Measurements from ENCODE around the gene RBM20.
A peak's percentile ranks its signal among the peaks of the same experiment; 100 is the strongest.
"Not testable (repeated sequence)": the region's sequence is repeated elsewhere in the genome, so short reads cannot be mapped to it uniquely, and the experiment has no call there.

Gene RBM20

DNA sequence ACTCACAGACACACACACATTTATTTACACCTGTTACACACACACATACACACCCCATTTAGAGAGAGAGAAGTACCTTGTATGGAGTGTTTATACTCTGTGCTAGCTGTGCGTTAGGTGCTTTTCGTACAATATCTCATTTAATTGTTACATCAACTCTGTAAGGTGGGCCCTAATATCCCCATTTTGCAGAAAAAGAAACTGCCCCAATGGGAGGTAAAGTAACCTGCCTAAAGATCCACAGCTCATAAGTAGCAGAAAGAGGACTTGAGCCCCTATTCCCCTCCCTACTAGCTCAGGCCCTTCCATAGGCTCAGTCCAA lies 23.8 kb upstream of the RBM20 start:
- intact Hi-C loops (cut with DNase I) = no loop called here
- DNase-seq = no peak

DNA sequence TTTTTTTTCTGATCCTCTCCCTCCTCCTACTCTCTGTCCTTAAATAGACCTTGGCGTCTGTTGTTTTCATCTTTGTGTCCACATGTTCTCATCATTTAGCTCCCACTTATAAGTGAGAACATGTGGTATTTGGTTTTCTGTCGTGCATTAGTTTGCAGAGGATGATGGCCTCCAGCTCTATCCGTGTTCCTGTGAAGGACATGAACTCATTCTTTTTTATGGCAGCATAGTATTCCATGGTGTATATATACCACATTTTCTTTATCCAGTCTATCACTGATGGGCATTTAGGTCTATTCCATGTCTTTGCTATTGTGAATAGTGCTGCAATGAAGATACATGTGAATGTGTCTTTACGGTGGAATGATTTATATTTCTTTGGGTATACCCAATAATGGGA lies 20.8 kb upstream of the RBM20 start:
- intact Hi-C loops (cut with DNase I); DNase-seq: not testable (repeated sequence)

DNA sequence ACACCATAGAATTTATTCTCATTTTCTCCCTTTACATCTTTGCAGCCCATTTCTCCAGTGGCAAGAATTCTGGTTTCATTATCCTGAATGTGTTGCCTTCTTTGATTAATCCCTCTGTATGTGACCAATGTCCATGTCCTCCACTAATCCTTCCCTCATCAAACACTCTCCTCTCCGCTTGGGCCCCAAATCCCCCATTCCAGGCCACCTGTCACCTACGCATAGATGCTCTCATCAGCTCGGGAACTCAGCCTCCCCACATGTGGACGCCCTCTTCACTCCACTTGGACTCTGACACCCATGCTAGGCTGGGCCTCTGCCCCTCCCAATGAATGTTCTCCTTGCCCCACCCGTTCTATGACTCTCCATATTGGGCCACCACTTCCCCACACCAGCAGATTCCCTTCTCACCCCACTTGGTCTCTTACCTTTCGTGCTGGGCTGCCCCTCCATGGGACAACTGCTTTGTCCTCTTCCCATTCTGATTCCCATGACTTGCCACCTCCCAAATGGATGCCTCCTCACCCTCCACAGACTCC lies 18.7 kb upstream of the RBM20 start:
- intact Hi-C loops (cut with DNase I) = no loop called here
- no peak for DNase-seq

DNA sequence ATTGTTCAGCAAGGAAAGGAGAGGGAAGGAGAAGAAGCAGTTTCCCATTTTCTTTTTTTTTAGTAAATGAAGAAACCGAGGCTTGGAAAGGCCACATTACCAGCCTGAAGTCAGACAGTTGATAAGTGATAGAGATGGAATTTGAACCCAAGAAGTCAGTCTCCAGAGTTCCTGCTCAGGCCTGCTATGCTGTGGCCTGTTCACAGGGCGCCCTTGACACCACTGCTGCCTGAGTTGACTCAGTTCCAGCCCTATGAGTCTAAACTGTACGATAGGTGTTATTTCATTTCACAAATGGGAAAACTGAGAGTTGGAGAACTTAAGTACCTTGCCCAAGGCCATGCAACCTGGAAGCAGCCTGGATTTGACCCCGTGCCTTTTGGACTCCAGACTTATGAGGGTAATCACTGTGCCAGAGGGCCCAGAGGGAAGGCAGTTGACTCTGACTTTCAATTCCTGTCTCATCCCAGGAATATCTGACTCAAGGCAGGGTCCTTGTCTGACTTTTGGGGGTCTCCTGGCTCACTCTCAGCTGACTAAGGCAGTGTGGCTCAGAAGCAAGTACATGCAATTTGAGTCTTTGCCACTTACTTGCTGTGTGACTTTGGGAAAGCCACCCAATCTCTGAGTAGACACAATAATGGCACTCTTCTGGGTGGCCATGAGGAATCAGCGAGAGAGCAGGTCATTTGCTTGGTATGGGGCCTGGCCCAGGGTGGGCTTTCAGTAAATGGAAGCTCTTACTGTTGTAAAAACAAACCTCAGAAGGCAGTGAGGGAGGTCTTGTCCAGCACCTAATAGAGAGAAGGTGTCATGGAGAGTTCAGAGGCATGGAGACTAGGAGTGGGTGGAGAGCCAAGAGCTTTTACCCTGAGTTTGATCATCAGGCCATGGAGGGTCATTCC lies 17.9 kb upstream of the RBM20 start:
- intact Hi-C loops (cut with DNase I) = no loop called here
- no peak for DNase-seq

DNA sequence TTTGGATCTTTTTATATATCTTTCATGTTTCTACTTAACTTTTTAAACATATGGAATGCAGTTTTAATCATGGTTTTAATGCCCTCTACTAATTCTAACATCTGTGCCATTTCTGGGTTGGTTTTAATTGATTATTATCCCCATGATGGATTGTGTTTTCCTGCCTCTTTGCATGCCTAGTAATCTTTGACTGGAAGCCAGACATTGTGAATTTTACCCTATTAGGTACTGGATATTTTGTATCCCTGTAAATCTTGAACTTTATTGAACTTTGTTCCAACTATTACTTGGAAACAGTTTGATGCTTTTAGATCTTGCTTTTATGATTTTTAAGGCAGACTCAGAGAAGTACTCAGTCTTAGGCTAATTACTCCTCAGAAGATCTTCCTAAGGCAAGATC lies 16.0 kb upstream of the RBM20 start:
- intact Hi-C loops (cut with DNase I) = no loop called here
- DNase-seq = no peak

DNA sequence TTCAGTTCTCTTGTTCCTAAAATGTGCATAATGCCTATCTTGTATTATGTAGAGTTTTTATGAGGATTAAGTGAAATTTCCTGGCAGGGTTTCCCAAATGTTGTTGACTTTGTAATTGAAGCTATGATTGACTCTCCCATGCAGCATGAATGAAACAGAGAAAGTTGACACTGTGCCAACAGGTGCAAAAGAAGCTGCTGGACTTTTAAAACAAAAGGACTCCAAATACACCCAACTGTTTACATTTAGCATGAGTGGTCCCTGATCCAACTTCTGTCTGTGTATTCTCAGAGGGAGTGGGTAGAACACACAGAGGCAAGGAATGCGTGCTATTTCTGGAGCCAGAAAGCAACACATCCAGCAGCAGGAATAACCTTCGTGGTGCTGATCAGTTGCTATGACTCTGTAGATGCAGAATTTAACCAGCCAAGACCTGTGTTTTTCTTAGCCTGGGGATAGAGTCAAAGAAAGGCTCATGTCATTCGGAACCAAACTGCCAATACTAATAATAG lies 14.4 kb upstream of the RBM20 start:
- intact Hi-C loops (cut with DNase I) = no loop called here
- peak in 5 of 42 donors; percentile 9 to 36 (median 23) for DNase-seq

DNA sequence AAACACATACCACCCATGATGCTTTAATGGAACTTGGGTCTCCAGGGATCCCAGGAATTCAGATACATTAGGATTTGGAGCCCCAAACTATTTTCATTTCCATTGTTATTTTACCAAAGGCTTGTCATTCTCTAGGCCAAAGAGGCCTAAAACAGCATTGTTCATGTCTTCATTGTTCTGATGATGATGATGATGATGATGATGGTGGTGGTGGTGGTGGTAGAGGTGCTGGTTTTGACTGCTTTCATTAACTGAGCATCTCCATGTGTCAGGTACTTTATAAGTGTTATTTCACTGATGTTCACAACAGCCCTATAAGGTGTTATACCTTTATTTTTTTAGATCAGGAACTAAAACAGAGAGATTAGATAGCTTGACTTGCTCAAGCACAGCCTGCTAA lies 12.2 kb upstream of the RBM20 start:
- intact Hi-C loops (cut with DNase I) = no loop called here

DNA sequence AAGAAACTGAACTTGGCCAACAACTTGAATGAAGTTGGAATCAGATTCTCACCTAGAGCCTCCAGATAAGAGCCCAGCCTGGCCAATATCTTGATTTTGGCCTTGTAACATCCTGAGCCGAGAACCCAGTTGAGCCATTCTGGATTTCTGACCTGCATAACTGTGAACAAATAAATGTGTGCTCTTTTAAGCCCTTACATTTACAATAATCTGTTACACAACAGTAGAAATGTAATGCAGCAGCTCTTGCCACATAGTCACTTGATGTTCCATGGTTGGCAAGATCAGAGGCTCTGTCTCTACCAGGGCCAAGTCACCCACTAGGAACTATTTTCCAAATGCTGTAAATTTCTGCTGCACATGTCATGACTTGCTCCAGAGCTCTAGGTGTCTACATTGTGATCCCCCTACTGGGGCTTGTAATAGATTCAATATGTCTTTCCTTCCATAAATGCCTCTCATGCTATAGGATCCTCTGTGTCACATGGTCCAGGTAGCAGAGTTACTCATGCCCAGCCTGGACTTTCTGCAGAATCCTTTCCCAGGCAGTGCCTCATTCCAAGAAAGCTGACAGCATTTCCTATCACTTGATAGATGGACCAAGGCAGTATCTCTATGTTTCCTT lies 11.4 kb upstream of the RBM20 start:
- intact Hi-C loops (cut with DNase I) = no loop called here
- DNase-seq = no peak

More for the DNA sequence above, 12.2 kb upstream of the RBM20 start:
- DNase-seq = no peak

DNA sequence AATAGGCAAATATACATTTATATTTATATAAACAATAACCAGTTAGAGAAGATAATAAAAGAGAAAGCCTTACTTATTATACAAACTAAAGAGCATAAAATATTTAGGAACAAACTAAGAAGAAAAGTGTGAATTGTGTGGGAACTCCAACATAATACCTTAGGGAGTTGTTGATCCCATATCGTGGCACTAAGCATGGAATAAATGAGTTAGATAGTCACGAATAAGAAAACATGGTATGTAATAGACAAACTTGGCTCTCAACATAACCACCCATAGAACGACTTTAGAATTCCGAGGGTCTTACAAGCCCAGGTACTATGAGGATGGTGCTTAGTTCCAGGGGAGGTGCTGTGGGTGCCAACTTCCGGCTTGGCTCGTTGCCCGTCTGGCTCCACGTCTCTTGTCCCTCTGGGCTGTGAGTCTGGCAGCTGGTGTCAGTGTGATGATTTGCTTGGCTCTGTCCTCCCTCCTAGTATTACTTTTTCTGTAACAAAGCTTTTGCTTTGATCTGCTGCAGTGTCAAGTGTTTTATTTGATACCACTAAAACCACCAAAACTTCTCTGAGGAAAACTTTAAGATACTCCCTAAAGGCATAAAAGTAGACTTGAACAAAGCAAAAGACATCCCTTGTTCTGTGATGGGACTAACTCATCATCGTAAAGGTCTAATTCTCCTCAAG lies 9.5 kb upstream of the RBM20 start:
- no peak for DNase-seq
- intact Hi-C loops (cut with DNase I) = no loop called here

DNA sequence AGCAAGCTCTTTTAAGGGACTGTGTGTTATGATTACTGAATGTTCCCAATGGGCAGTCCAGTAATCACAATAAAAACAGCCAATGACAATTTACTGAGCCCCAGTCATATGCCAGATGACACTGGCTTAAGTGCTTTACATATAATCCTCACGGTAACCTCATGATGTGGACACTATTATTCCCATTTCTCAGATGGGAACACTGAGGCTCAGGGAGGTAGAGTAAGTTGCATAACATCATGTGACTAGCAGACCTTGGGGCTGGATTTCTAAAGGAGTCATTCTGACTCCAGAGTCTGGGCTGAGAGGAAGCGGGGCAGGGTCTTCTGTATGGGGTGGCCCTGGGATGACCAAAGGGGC lies 7.6 kb upstream of the RBM20 start:
- DNase-seq = no peak
- intact Hi-C loops (cut with DNase I) = no loop called here

DNA sequence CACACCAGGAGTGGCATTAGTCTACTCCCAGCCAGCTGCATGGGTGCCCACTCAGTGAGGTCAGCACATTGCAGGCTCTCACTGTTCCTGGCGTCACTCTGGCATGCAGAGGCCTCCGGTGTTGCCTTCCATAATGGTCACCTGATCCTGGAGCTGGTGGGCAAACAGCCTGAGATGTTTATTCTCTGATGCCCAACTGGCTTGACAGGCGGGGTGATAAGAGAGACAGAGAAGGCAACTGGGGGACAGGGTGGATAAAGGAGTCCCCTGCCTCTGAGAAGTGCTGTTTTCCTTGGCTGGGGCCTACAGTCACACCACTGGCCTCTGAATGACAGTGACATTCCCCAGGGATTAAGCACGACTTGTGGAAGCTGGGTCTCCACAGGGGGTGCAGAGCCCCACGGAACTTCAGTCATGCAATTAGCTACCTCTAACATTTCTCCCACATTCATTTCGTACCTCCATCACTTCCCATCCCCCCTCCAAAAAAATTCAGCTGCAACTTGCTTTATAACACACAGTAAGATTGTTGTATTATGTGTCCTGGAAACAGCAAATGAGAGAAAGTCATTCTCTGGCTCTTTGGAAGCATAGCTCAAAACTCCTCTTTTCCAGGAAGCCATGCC lies 7.1 kb upstream of the RBM20 start:
- peak in 1 of 42 donors; percentile 29 for DNase-seq
- intact Hi-C loops (cut with DNase I) = no loop called here

DNA sequence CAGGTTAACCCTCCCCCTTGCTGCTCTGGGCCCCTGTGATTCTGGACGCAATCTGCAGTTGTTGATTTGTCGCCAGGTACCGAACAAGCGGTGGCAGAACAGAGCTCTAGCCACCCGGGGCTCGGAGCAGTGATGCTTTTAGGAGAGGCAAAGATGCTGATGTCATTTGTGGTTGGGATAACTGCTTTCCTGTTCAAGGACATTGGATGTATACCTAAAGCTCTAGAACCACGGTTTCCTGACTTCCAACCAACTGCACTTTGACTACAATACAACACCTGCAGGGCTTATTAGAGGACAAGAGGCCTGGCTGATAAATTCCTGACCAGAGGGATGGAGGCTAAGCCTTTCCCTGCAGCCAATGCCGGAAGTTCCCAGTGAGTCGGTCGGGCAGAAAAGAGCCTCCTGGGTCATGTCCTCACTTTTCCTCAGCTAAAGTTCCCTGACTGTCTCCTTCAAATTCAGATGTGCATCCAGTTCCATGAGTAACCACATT lies 6.5 kb upstream of the RBM20 start:
- peak in 1 of 42 donors; percentile 12 for DNase-seq
- intact Hi-C loops (cut with DNase I) = no loop called here

DNA sequence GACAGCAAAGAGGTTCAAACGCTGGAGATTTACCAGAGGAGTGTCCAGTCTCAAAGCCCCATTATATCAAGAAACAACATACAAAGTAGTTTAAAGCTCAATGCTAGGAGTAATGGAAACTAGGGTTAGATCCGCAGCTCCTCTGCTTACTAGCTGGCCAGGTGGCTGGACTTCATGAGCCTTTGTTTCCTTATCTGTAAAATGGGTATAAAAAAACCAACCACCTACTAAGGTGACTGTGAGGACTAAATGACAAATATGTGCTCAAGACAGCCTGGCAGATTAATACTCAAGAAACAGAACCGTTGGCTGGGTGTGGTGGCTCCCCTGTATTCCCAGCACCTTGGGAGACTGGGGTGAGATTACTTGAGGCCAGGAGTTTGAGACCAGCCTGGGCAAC lies 5.8 kb upstream of the RBM20 start:
- DNase-seq = peak in 1 of 42 donors; percentile 1
- intact Hi-C loops (cut with DNase I) = no loop called here

DNA sequence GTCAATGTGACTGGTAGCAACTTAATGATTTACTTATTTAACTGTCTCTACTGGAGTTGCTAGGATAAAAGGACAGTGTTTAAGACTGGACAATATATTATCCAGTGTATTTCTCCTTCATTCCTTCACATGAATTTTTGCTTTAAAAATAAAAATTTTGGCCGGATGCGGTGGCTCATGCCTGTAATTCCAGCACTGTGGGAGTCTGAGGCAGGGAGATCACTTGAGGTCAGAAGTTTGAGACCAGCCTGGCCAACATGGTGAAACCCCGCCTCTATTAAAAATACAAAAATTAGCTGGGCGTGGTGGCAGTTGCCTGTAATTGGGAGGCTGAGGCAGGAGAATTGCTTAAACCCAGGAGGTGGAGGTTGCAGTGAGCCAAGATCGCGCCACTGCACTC lies 5.1 kb upstream of the RBM20 start:
- peak in 1 of 42 donors; percentile 22 for DNase-seq
- intact Hi-C loops (cut with DNase I) = not testable (repeated sequence)

DNA sequence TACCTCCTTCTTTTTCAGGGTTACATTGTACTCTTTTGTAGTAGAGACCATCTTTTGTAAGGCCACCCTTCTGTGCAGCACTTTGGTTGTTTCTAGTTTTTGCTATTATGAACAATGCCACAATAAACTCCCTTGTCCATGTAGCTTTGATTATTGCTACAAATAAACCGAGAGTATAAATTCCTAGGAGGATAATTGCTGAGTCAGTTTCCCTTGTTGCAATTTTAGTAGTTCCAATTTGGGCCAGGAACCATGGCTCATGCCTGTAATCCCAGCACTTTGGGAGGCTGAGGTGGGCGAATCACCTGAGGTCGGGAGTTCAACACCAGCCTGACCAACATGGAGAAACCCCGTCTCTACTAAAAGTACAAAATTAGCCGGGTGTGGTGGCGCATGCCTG lies 4.3 kb upstream of the RBM20 start:
- DNase-seq; intact Hi-C loops (cut with DNase I): not testable (repeated sequence)

DNA sequence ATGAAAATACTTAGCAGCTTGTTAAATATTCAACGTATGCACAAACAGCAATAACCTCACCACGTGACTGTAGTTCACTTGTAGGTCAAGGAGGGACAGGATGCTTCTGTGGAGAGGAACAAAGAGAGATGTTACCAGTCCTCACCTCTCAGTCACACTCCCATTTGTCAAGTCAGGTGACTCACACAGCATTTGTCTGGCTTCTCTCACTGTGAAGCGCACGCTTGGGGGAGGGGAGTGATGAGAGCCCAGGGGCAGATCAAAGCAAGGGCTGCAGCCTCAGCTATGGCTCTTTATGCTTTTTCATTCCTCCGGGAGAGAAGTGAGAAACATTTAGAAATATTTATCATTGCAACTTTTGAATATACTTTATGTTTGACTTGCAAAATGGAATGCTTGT lies 2.9 kb upstream of the RBM20 start:
- intact Hi-C loops (cut with DNase I) = no loop called here
- DNase-seq = peak in 32 of 42 donors; percentile 11 to 68 (median 38)

DNA sequence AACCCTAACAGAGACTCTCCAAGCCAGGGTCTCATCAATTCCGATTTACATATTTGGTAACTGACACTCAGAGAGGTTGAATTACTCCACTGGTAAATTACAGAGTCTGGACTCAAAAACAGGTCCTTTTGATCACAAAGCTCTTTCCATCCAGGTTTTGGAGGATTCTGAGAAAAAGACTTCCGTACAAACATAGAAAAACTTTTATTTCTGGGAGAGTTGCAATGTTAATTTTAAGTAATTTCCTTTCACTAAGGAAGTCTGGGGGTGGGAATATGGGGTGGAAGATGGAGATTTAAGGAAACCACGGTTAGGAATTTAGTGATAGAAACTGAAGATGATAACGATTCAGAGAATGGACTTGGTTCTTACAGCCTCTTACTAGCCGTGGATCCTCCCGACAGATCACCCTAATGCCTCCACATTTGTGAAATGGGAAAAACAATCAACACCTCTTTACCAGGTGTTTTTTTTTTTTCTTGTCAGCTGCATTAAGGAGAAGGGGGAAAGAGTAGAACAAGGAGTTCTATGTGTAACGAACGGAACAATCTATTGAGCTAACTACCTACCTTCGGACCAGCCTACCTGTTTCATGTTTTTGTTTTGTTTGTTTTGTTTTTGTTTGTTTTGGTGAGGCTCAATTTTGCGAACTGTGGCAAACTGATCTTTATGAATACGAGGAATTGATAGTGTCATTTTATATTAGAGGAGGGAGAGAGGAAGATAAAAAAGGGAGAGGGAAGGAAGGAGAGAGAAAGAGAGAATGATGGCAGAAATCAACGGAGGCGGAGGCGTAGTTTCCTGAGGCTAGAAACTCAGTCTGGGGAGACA lies 1.7 kb upstream of the RBM20 start:
- intact Hi-C loops (cut with DNase I) = no loop called here
- no peak for DNase-seq

DNA sequence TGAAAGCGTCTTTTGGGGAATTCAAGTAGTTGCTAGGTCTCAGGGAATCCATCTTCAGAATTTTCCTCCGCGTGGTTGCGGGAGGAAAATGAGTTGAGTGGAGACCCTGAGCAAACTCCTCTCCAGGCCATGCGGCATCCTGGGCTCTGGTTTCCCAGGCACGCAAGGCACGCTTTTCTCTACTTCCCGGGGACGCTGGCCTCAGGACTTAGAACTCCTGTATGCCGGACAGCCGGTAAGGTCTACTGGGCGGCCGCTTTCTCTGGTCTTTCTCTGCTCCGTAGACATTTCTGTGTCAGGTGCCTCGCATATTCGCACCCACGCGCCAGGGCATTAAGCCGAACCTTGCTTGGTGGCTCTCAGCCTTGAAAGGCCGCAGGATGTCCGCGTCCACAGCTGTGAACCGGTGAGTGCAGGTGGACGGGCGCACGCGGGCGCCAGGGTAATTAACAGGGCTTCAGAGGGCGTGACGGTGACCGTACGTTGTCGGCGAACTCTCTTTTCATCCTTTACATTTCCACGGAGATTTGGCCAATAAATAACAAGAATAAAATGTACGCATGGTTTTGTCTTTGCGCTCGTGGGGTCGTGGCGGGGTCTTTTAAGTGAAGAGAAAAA lies 992 bp upstream of the RBM20 start:
- intact Hi-C loops (cut with DNase I) = no loop called here
- peak in 32 of 42 donors; percentile 11 to 60 (median 37) for DNase-seq
